Esophagus squamous epithelium (tissue), 5 donors: ENCODE data around the gene HPSE2. TPM values are rescaled to one million over a fixed set of nuclear protein-coding genes. Genes with fewer than 3 reads are reported as not detected.

Experiments
- DNase-seq: peaks from one replicate; lab custom pipeline; 2025; lab: John Stamatoyannopoulos, UW
- H3K27ac ChIP-seq, 4 donors: fragments of 200-600 bp; sonication (generic); one replicate each; pipeline ENCODE4 v1.5.1; 2016 to 2019; ENCODE audit warnings: mild to moderate bottlenecking in 1 of 4
- H3K27me3 ChIP-seq, 4 donors: fragments of 200-600 bp; sonication (generic); 1 replicate in 3 of 4; 2 replicates in 1 of 4; pipeline versions ENCODE4 v1.5.1 to v1.6.0; 2017 to 2021; ENCODE audit warnings: antibody characterized with exemption in 1 of 4
- H3K36me3 ChIP-seq, 3 donors: fragments of 200-600 bp; sonication (generic); one replicate each; pipeline ENCODE4 v1.5.1; 2016 to 2019
- H3K4me1 ChIP-seq, 3 donors: fragments of 200-600 bp; sonication (generic); one replicate each; pipeline ENCODE4 v1.5.1; 2017 to 2019
- H3K4me3 ChIP-seq, 4 donors: fragments of 200-600 bp; sonication (generic); 1 replicate in 3 of 4; 2 replicates in 1 of 4; pipeline ENCODE4 v1.5.1; 2016 to 2019; ENCODE audit warnings: mild to moderate bottlenecking in 2 of 4, moderate library complexity in 1 of 4
- H3K9me3 ChIP-seq, 3 donors: fragments of 200-600 bp; sonication (generic); one replicate each; pipeline ENCODE4 v1.5.1; 2016 to 2019
- POLR2A ChIP-seq, 4 donors: fragments of 450-650 bp; IDR thresholded peaks; one replicate each; pipeline ENCODE4 v1.6.1; 2017; ENCODE audit warnings: antibody characterized with exemption in 4 of 4, mild to moderate bottlenecking in 4 of 4, moderate library complexity in 3 of 4
- WGBS, 2 donors: methylation state at CpG; one replicate each; pipeline ENCODE4 v1.1.5; 2018; 5-methylcytosine and 5-hydroxymethylcytosine counted together
- intact Hi-C: fragments of 100-400 bp; cut with DNase I; formaldehyde crosslinking; loops from one replicate; pipeline ENCODE4 v1.15.0; 2022
- total RNA-seq, 4 donors: library from RNA; depleted of rRNA; stranded (reverse); fragments of >200 nt; gene quantifications; one replicate each; pipeline ENCODE4 v1.1.0, GENCODE V29; 2016
- TF ChIP-seq, protein P1 (sequence below), 6 experiments: fragments of 450-650 bp in 4 of 6; fragments of 200-600 bp in 2 of 6; sonication (generic) in 2 of 6; IDR thresholded peaks; one replicate each; pipeline ENCODE4 v1.5.1; 2016 to 2019; ENCODE audit warnings: antibody characterized with exemption in 6 of 6, mild to moderate bottlenecking in 4 of 6, moderate library complexity in 4 of 6
- donor health status: DM: yes; HTN: yes; CAD: no.

Gene HPSE2
- total RNA-seq, 4 donors from 2014 or later: 0.47 to 5.3 (median 2.6) TPM

DNA sequence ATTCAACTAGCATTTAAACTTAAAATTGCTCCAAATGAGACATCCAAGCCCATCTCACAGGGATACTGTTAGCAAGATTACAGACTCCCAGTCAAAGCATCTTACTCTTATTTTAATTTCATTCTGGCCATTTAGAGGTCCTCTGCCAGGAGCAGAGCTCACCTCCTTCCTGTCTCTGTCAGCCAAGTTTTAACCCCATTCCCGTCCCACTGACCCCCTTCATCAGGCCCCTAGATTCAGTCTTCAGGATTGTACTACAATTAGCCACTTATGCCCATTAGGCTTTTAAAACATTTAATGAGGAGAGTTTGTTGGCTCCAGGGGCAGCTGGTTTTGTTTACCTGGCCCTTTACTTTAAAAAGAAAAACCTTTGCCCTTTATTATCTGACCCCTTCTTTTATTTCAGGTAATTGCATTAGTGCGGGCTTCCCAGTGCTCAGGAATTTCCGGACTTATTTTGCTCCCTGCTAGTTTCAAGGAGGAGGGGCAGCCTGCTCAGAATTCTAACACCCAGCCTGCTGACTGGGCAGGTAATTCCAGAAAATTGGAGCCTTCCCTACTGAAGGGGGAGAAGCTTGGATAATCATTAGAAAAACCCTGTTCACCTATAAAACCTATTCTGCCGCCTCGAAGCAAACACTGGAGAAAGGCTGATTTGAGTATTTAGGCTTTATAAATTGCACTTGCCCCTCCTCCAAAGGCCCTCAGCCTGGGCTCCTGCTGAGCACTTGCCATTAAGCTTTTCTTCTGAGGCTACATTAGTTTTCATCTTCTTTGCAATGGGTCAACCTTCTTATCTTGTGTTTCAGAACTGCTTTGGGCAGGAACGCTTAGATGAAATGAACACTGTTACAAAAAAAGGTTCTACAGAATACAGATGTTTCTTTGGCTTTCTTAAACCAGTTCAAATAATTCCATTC lies 588.4 kb downstream of the HPSE2 start:
- TF ChIP-seq, protein P1, sequence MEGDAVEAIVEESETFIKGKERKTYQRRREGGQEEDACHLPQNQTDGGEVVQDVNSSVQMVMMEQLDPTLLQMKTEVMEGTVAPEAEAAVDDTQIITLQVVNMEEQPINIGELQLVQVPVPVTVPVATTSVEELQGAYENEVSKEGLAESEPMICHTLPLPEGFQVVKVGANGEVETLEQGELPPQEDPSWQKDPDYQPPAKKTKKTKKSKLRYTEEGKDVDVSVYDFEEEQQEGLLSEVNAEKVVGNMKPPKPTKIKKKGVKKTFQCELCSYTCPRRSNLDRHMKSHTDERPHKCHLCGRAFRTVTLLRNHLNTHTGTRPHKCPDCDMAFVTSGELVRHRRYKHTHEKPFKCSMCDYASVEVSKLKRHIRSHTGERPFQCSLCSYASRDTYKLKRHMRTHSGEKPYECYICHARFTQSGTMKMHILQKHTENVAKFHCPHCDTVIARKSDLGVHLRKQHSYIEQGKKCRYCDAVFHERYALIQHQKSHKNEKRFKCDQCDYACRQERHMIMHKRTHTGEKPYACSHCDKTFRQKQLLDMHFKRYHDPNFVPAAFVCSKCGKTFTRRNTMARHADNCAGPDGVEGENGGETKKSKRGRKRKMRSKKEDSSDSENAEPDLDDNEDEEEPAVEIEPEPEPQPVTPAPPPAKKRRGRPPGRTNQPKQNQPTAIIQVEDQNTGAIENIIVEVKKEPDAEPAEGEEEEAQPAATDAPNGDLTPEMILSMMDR (IDR thresholded peaks at IDR 0.05): no peak
- TF ChIP-seq POLR2A (IDR thresholded peaks at IDR 0.05): no peak
- no peaks in the 10 kb centered on the region for H3K36me3 ChIP-seq
- DNase-seq: no peak
- intact Hi-C loops: no loop called here
- H3K4me1 ChIP-seq: no peaks in the 10 kb centered on the region
- no peak overlapping the region for H3K27ac ChIP-seq
- H3K9me3 ChIP-seq: no peaks in the 10 kb centered on the region
- H3K4me3 ChIP-seq: no peak overlapping the region
- 22 to 33% methylated on average over 4 to 6 of the region's 6 CpGs for WGBS, 2 donors
- H3K27me3 ChIP-seq: no peaks in the 10 kb centered on the region

DNA sequence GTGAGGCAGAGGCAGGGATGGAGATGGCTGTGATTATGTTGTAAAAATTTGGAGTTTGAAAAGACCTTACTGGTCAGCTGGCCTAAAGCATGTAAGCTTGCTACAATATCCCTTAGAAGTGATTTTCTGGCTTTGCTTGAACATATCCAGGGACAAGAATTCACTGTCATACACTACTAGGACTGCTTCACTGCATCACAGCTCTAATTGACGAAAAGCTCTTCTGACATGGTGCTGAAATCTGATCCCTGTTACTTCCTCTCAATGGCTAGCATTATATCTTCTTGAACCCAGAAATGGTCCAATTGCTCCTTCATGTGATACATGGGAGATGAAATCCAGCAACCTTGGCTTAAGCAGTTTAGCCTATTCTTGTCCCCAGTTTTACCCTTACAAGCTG lies 591.2 kb downstream of the HPSE2 start:
- intact Hi-C loops: no loop called here
- DNase-seq: no peak
- Histone ChIP-seq H3K27ac (no peak overlapping the region), H3K27me3 (no peaks in the 10 kb centered on the region), H3K4me3 (no peak overlapping the region), H3K9me3 (no peaks in the 10 kb centered on the region), H3K36me3 (no peaks in the 10 kb centered on the region), H3K4me1 (no peaks in the 10 kb centered on the region)
- WGBS, 2 donors: 53 to 83% methylated on average over 1 of the region's 1 CpG
- TF ChIP-seq, protein P1 (IDR thresholded peaks at IDR 0.05): no peak
- TF ChIP-seq POLR2A (IDR thresholded peaks at IDR 0.05): no peak

DNA sequence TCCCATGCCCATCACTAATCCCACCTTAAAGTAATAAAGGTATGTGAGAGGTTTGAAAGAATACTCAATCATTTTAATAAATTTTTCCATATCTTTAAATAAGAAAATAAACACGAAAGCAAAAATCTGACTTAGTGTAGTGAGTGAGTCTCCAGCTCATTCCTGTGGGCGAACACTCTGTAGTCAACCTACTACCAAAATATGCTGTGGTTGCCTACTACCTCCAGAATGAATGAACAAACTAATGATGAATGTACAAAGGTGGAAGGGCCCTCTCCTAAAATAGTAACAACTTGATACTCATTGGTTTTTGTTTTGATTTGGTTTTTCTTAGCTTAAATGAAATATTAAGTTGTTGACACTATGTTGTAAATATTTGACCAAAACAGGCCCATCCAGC lies 593.4 kb downstream of the HPSE2 start:
- H3K9me3 ChIP-seq: no peaks in the 10 kb centered on the region
- no peak overlapping the region for H3K27ac ChIP-seq
- DNase-seq: no peak
- H3K4me1 ChIP-seq: no peaks in the 10 kb centered on the region
- intact Hi-C loops: no loop called here
- no peak for TF ChIP-seq POLR2A (IDR thresholded peaks at IDR 0.05)
- TF ChIP-seq, protein P1 (IDR thresholded peaks at IDR 0.05): no peak
- WGBS, 2 donors: 88 to 92% methylated on average over 2 of the region's 2 CpGs
- H3K4me3 ChIP-seq: no peak overlapping the region
- no peaks in the 10 kb centered on the region for H3K36me3 ChIP-seq
- H3K27me3 ChIP-seq: no peaks in the 10 kb centered on the region

DNA sequence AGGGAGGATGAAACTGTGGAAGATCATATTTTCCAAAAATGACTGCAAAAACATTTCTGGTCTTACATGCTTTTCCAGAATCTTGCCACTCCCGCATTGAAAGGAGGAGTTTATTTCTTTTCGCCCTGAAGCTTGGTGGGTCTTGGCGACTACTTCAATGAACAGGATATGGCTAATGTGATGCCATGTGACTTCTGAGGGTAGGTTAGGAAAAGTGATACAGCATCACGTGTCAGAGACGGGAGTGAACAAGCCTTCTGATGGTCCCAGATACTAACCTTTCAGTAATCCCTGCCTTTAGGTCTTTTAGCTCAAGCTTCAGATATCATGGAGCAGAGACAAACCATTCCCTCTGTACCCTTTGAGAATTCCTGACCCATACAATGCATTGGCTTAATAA lies 596.7 kb downstream of the HPSE2 start:
- 53 to 56% methylated on average over 5 of the region's 5 CpGs for WGBS, 2 donors
- no peak overlapping the region for H3K4me3 ChIP-seq
- TF ChIP-seq, protein P1 (IDR thresholded peaks at IDR 0.05): no peak
- no peak for TF ChIP-seq POLR2A (IDR thresholded peaks at IDR 0.05)
- no peaks in the 10 kb centered on the region for H3K27me3 ChIP-seq
- H3K4me1 ChIP-seq: no peaks in the 10 kb centered on the region
- no peak for DNase-seq
- H3K27ac ChIP-seq: no peak overlapping the region
- no peaks in the 10 kb centered on the region for H3K36me3 ChIP-seq
- H3K9me3 ChIP-seq: no peaks in the 10 kb centered on the region
- intact Hi-C loops: no loop called here

DNA sequence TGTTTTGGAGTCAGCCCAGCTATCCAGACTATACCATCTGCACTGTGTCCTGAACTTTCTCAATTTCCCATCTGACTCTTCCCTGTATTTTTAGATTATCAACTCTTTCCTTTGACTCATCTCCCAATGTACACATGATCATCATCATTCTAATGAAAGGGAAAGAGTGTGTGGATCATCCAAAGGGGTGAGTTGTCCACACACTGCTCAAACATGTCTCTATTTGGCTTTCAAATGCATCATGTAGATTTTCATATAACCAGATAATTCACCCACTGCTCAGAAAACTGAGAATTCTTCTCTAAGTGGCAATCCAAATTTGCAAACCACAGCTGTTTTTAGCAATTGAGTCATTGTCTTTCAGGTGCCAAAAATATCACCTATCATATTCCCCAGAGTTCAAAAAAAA lies 598.7 kb downstream of the HPSE2 start:
- Histone ChIP-seq H3K4me3 (no peak overlapping the region), H3K27me3 (no peaks in the 10 kb centered on the region), H3K36me3 (no peaks in the 10 kb centered on the region), H3K9me3 (no peaks in the 10 kb centered on the region), H3K4me1 (no peaks in the 10 kb centered on the region), H3K27ac (no peak overlapping the region)
- no peak for DNase-seq
- intact Hi-C loops: no loop called here
- TF ChIP-seq POLR2A (IDR thresholded peaks at IDR 0.05): no peak
- TF ChIP-seq, protein P1 (IDR thresholded peaks at IDR 0.05): no peak
